Activated CD8-positive, alpha-beta memory T cell treated with anti-CD3 and anti-CD28 coated beads, Interleukin-2, amount 50 U/mL, for 1 hour (primary cell): ENCODE results near the gene SEPTIN6.
A peak's percentile ranks its signal among the peaks of the same experiment; 100 is the strongest.

Experiments
- DNase-seq: peaks from one replicate; pipeline ENCODE4 v3.0.0-alpha.2; 2020; ENCODE audit errors: extremely low read depth

SEPTIN6 gene

GRCh38 chrX:119693040-119693995 lies at the start of gene SEPTIN6:
Gene SEPTIN6 (minus strand): TSS chrX:119693168. CDS start chrX:119693105, 63 bp downstream.
- peak; percentile 69 for DNase-seq

- DNase-seq, result no peak
Measured at GRCh38 chrX:119738742-119739141, 45.8 kb upstream of the SEPTIN6 start.

- DNase-seq, result no peak
Measured at GRCh38 chrX:119736206-119736764, 43.3 kb upstream of the SEPTIN6 start.

- no peak for DNase-seq
Measured at GRCh38 chrX:119735467-119735866, 42.5 kb upstream of the SEPTIN6 start.

GRCh38 chrX:119734897-119735339 lies 42.0 kb upstream of the SEPTIN6 start:
- DNase-seq, result no peak

- DNase-seq, result peak; percentile 33
Measured at GRCh38 chrX:119729408-119730201, 36.6 kb upstream of the SEPTIN6 start.

GRCh38 chrX:119728487-119728886 lies 35.5 kb upstream of the SEPTIN6 start:
- DNase-seq, result no peak

- DNase-seq, result no peak
Measured at GRCh38 chrX:119726900-119727555, 34.1 kb upstream of the SEPTIN6 start.

GRCh38 chrX:119721926-119722325 lies 29.0 kb upstream of the SEPTIN6 start:
- DNase-seq, result no peak

GRCh38 chrX:119721487-119721886 lies 28.5 kb upstream of the SEPTIN6 start:
- DNase-seq, result no peak

GRCh38 chrX:119709630-119710029 lies 16.7 kb upstream of the SEPTIN6 start:
- no peak for DNase-seq

- DNase-seq, result no peak
Measured at GRCh38 chrX:119708936-119709335, 16.0 kb upstream of the SEPTIN6 start.

GRCh38 chrX:119706616-119707015 lies 13.6 kb upstream of the SEPTIN6 start:
- DNase-seq, result no peak

- DNase-seq, result no peak
Measured at GRCh38 chrX:119698845-119699244, 5.9 kb upstream of the SEPTIN6 start.

GRCh38 chrX:119696251-119696890 lies 3.4 kb upstream of the SEPTIN6 start:
- no peak for DNase-seq

GRCh38 chrX:119695535-119696050 lies 2.6 kb upstream of the SEPTIN6 start:
- no peak for DNase-seq

GRCh38 chrX:119694601-119695534 lies 1.9 kb upstream of the SEPTIN6 start:
- DNase-seq, result no peak

GRCh38 chrX:119693996-119694451 lies 1.1 kb upstream of the SEPTIN6 start:
- DNase-seq, result no peak

- DNase-seq, result no peak
Measured at GRCh38 chrX:119692191-119693039, 553 bp downstream of the SEPTIN6 start.
